ENCODE results near the gene THRB.
"Not testable (repeated sequence)": the region's sequence is repeated elsewhere in the genome, so short reads cannot be mapped to it uniquely, and the experiment has no call there.

THRB gene

DNA sequence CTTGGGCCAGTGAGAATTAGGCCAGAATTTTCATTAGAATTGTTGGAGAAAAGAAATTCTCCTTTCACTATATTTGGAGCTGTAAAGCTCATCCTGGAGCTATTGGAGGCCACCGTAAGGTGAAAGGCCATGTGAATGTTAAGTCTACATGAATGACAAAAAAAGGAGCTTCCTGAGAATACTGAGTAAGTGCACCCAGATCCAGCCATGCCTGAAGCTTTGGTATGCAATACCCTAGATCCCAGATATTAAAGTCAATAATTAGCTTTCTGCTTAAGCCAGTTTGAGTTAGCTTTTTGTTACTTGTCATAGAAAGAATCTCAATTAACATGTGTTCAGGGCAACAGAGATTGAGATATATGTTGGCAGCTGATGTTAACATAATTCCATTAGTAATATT lies 377.1 kb downstream of the THRB start:
- Histone ChIP-seq H3K9me3 (ENCODE audit: low read length) (no peaks in the 10 kb centered on the region), H3K27ac (ENCODE audit: low read depth, low read length) (no peak overlapping the region), H3K9ac (ENCODE audit: low read length) (no peak overlapping the region), H3K36me3 (ENCODE audit: insufficient read depth, low read length) (peaks cover 3% of the 10 kb centered on the region), H3K4me1 (ENCODE audit: insufficient read depth, low read length) (no peaks in the 10 kb centered on the region), H3K4me3 (ENCODE audit: low read depth in 1 of 2, low read length in 2 of 2) (no peak overlapping the region), H3K27me3 (ENCODE audit: control insufficient read depth in 1 of 2, insufficient read depth in 2 of 2, low read length in 2 of 2) (no peaks in the 10 kb centered on the region)

DNA sequence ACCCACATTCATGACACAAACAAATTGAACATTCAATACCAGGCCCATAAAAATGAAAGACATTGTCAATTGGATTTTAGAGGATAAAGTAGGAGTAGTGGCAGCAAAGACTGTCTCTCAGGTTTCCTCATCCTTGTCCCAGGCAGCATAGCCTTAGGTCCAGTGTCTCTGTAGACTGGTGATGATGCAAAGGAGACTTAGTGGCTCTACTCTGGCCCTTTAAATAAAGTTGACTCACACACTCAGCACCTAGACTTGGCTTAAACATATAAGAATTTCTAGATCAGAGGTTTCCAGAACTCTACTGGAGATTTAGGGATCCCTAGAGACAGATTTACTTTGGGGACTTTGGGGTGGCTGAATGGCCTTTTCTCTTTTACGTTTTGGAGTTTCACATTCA lies 382.9 kb downstream of the THRB start:
- no peak overlapping the region for H3K9ac ChIP-seq (ENCODE audit: low read length)

GRCh38 chr3:24110051-24110450 lies 384.6 kb downstream of the THRB start:
- H3K27me3 ChIP-seq (ENCODE audit: control insufficient read depth in 1 of 2, insufficient read depth in 2 of 2, low read length in 2 of 2), result no peaks in the 10 kb centered on the region
- no peak overlapping the region for H3K4me3 ChIP-seq (ENCODE audit: low read depth in 1 of 2, low read length in 2 of 2)
- H3K9me3 ChIP-seq (ENCODE audit: low read length), result no peaks in the 10 kb centered on the region
- H3K36me3 ChIP-seq (ENCODE audit: insufficient read depth, low read length), result no peaks in the 10 kb centered on the region
- H3K4me1 ChIP-seq (ENCODE audit: insufficient read depth, low read length), result no peaks in the 10 kb centered on the region
- no peak overlapping the region for H3K27ac ChIP-seq (ENCODE audit: low read depth, low read length)
- no peak overlapping the region for H3K9ac ChIP-seq (ENCODE audit: low read length)

More for the DNA sequence above, 382.9 kb downstream of the THRB start:
- Histone ChIP-seq H3K9me3 (ENCODE audit: low read length) (no peaks in the 10 kb centered on the region), H3K36me3 (ENCODE audit: insufficient read depth, low read length) (no peaks in the 10 kb centered on the region), H3K4me3 (ENCODE audit: low read depth in 1 of 2, low read length in 2 of 2) (no peak overlapping the region), H3K27ac (ENCODE audit: low read depth, low read length) (no peak overlapping the region), H3K4me1 (ENCODE audit: insufficient read depth, low read length) (no peaks in the 10 kb centered on the region), H3K27me3 (ENCODE audit: control insufficient read depth in 1 of 2, insufficient read depth in 2 of 2, low read length in 2 of 2) (no peaks in the 10 kb centered on the region)

- Histone ChIP-seq H3K27ac (ENCODE audit: low read depth, low read length) (no peak overlapping the region), H3K27me3 (ENCODE audit: control insufficient read depth in 1 of 2, insufficient read depth in 2 of 2, low read length in 2 of 2) (no peaks in the 10 kb centered on the region), H3K9ac (ENCODE audit: low read length) (no peak overlapping the region), H3K4me1 (ENCODE audit: insufficient read depth, low read length) (no peaks in the 10 kb centered on the region), H3K9me3 (ENCODE audit: low read length) (no peaks in the 10 kb centered on the region), H3K36me3 (ENCODE audit: insufficient read depth, low read length) (no peaks in the 10 kb centered on the region), H3K4me3 (ENCODE audit: low read depth in 1 of 2, low read length in 2 of 2) (no peak overlapping the region)
Observed at GRCh38 chr3:24101676-24102168, 392.9 kb downstream of the THRB start.

DNA sequence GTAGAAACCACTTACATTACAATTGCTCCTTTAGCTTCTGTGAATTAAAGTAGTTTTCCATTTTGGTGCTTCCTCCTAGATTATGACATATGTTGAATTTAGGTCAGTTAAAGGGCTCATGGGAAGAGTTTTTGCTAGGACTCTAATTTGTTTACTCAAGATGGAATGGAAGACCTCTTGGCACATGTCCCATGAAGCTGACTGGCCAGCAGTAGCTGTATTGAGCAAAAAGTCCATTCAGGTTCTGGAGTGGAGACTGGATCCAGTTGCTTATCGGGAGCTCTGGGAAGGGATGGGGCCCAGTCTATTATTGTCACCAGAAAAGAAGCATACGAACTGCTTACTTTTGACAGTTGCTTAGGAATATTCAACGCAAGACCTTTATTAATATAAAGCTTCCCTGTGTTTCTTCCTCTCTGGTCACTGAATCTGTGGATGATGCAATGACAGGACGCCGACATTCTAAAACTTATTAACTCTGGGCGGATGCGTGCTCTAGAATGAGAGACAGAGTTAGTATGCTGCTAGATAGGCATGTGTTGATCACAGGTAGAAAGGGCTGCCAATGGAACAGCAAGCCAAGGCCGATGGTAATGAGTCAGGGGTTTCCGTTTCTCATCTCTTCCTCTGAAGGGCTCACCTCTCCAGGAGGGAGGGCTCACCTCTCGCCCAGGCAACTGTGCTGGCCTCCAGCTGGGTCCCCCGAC lies 393.8 kb downstream of the THRB start:
- H3K9me3 ChIP-seq (ENCODE audit: low read length), result no peaks in the 10 kb centered on the region
- H3K4me3 ChIP-seq (ENCODE audit: low read depth in 1 of 2, low read length in 2 of 2), result no peak overlapping the region
- no peaks in the 10 kb centered on the region for H3K27me3 ChIP-seq (ENCODE audit: control insufficient read depth in 1 of 2, insufficient read depth in 2 of 2, low read length in 2 of 2)
- no peak overlapping the region for H3K9ac ChIP-seq (ENCODE audit: low read length)
- H3K27ac ChIP-seq (ENCODE audit: low read depth, low read length), result no peak overlapping the region
- H3K4me1 ChIP-seq (ENCODE audit: insufficient read depth, low read length), result no peaks in the 10 kb centered on the region
- no peaks in the 10 kb centered on the region for H3K36me3 ChIP-seq (ENCODE audit: insufficient read depth, low read length)

GRCh38 chr3:24096695-24097290 lies 397.9 kb downstream of the THRB start:
- H3K9ac ChIP-seq (ENCODE audit: low read length), result no peak overlapping the region
- no peak overlapping the region for H3K4me3 ChIP-seq (ENCODE audit: low read depth in 1 of 2, low read length in 2 of 2)
- H3K27me3 ChIP-seq (ENCODE audit: control insufficient read depth in 1 of 2, insufficient read depth in 2 of 2, low read length in 2 of 2), result no peaks in the 10 kb centered on the region
- no peaks in the 10 kb centered on the region for H3K4me1 ChIP-seq (ENCODE audit: insufficient read depth, low read length)
- no peaks in the 10 kb centered on the region for H3K9me3 ChIP-seq (ENCODE audit: low read length)
- H3K27ac ChIP-seq (ENCODE audit: low read depth, low read length), result no peak overlapping the region
- H3K36me3 ChIP-seq (ENCODE audit: insufficient read depth, low read length), result no peaks in the 10 kb centered on the region

GRCh38 chr3:24096271-24096670 lies 398.4 kb downstream of the THRB start:
- Histone ChIP-seq H3K4me1 (ENCODE audit: insufficient read depth, low read length) (no peaks in the 10 kb centered on the region), H3K27ac (ENCODE audit: low read depth, low read length) (no peak overlapping the region), H3K4me3 (ENCODE audit: low read depth in 1 of 2, low read length in 2 of 2) (no peak overlapping the region)

DNA sequence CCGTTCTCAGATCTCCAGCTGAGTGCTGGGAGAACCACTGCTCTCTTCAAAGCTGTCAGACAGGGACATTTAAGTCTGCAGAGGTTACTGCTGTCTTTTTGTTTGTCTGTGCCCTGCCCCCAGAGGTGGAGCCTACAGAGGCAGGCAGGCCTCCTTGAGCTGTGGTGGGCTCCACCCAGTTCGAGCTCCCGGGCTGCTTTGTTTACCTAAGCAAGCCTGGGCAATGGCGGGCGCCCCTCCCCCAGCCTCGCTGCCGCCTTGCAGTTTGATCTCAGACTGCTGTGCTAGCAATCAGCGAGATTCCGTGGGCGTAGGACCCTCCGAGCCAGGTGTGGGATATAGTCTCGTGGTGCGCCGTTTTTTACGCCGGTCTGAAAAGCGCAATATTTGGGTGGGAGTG lies 399.8 kb downstream of the THRB start:
- H3K9ac ChIP-seq (ENCODE audit: low read length); H3K4me3 ChIP-seq (ENCODE audit: low read depth in 1 of 2, low read length in 2 of 2); H3K9me3 ChIP-seq (ENCODE audit: low read length); H3K36me3 ChIP-seq (ENCODE audit: insufficient read depth, low read length); H3K27me3 ChIP-seq (ENCODE audit: control insufficient read depth in 1 of 2, insufficient read depth in 2 of 2, low read length in 2 of 2); H3K27ac ChIP-seq (ENCODE audit: low read depth, low read length); H3K4me1 ChIP-seq (ENCODE audit: insufficient read depth, low read length): not testable (repeated sequence)

More at GRCh38 chr3:24096271-24096670, 398.4 kb downstream of the THRB start:
- H3K27me3 ChIP-seq (ENCODE audit: control insufficient read depth in 1 of 2, insufficient read depth in 2 of 2, low read length in 2 of 2), result no peaks in the 10 kb centered on the region
- no peak overlapping the region for H3K9ac ChIP-seq (ENCODE audit: low read length)
- H3K9me3 ChIP-seq (ENCODE audit: low read length), result no peaks in the 10 kb centered on the region
- H3K36me3 ChIP-seq (ENCODE audit: insufficient read depth, low read length), result no peaks in the 10 kb centered on the region

- Histone ChIP-seq H3K36me3 (ENCODE audit: insufficient read depth, low read length) (no peaks in the 10 kb centered on the region), H3K4me3 (ENCODE audit: low read depth in 1 of 2, low read length in 2 of 2) (no peak overlapping the region), H3K9ac (ENCODE audit: low read length) (no peak overlapping the region), H3K27me3 (ENCODE audit: control insufficient read depth in 1 of 2, insufficient read depth in 2 of 2, low read length in 2 of 2) (no peaks in the 10 kb centered on the region), H3K9me3 (ENCODE audit: low read length) (no peaks in the 10 kb centered on the region), H3K4me1 (ENCODE audit: insufficient read depth, low read length) (peaks cover 5% of the 10 kb centered on the region), H3K27ac (ENCODE audit: low read depth, low read length) (no peak overlapping the region)
Observed at GRCh38 chr3:24088782-24089181, 405.9 kb downstream of the THRB start.

DNA sequence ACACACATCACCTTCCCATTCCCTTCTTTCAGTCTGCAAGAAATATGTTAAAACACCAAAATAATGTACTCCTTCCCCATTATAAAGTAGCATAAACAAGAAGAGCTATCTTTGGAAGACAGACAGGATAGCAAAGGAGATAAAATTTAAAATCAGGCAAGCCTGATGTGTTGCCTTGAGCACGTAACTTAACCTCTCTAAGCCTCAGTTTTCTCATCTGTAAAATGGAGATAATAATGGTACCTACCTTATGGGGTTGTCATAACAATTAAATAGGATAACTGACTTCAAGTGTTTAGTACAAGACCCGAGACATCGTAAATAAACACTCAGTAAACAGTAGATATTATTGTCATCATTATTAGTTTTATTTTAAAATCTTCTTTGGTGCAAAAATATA lies 407.2 kb downstream of the THRB start:
- no peak overlapping the region for H3K9ac ChIP-seq (ENCODE audit: low read length)
- H3K27ac ChIP-seq (ENCODE audit: low read depth, low read length), result no peak overlapping the region
- H3K4me3 ChIP-seq (ENCODE audit: low read depth in 1 of 2, low read length in 2 of 2), result no peak overlapping the region
- H3K9me3 ChIP-seq (ENCODE audit: low read length), result no peaks in the 10 kb centered on the region
- peaks cover 5% of the 10 kb centered on the region for H3K4me1 ChIP-seq (ENCODE audit: insufficient read depth, low read length)
- H3K36me3 ChIP-seq (ENCODE audit: insufficient read depth, low read length), result no peaks in the 10 kb centered on the region
- H3K27me3 ChIP-seq (ENCODE audit: control insufficient read depth in 1 of 2, insufficient read depth in 2 of 2, low read length in 2 of 2), result no peaks in the 10 kb centered on the region

DNA sequence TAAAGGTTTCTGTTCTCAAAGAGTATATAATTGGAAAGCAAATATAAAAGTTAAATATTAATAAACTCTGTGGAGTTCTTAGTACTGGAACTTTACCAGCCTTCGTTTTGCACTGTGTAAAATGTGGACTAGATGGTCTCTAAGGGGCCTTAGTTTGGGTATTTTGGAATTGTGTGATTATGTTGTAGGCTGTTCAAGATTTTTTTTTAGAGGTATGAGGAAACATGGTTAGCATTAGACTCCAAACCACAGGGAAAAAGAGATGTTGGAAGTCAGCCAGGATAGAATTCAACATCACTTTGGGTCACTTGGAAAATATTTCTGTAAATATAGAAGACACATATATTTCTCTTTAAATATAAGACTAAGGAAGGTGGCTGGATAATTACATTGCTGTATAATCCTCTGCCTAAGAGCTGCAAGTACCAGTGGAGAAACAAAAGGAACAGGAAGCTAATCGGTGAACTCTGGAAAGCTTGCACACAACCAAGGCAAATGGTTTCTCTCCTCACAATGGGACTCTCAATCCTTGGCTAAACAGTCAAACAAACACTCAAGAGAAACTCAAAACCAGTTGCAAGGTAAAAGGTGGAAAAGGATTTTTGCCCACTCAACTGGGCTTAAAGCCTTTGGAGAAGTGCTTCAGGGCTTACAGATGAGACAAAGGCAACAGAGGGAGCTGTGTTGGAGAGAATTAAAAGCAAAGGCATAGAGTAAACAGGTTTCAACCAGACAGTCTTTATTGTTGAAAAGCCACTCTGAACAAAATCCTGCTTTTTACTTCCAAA lies 407.8 kb downstream of the THRB start:
- Histone ChIP-seq H3K4me1 (ENCODE audit: insufficient read depth, low read length) (peaks cover 5% of the 10 kb centered on the region), H3K27me3 (ENCODE audit: control insufficient read depth in 1 of 2, insufficient read depth in 2 of 2, low read length in 2 of 2) (no peaks in the 10 kb centered on the region), H3K9me3 (ENCODE audit: low read length) (no peaks in the 10 kb centered on the region), H3K4me3 (ENCODE audit: low read depth in 1 of 2, low read length in 2 of 2) (no peak overlapping the region), H3K27ac (ENCODE audit: low read depth, low read length) (no peak overlapping the region), H3K9ac (ENCODE audit: low read length) (no peak overlapping the region), H3K36me3 (ENCODE audit: insufficient read depth, low read length) (no peaks in the 10 kb centered on the region)

Data from muscle layer of colon (tissue), 2 donors.